Measurements from ENCODE around the gene PTPRN2. TPM values are rescaled to one million over a fixed set of nuclear protein-coding genes. Genes with fewer than 3 reads are reported as not detected.
A peak's percentile ranks its signal among the peaks of the same experiment; 100 is the strongest.

PTPRN2 gene
- total and polyA plus RNA-seq, 2 of the 8 experiments (the other 6 are each of a cell fraction or from before 2014, with no cell fraction given): 2.6 to 4.5 TPM

DNA sequence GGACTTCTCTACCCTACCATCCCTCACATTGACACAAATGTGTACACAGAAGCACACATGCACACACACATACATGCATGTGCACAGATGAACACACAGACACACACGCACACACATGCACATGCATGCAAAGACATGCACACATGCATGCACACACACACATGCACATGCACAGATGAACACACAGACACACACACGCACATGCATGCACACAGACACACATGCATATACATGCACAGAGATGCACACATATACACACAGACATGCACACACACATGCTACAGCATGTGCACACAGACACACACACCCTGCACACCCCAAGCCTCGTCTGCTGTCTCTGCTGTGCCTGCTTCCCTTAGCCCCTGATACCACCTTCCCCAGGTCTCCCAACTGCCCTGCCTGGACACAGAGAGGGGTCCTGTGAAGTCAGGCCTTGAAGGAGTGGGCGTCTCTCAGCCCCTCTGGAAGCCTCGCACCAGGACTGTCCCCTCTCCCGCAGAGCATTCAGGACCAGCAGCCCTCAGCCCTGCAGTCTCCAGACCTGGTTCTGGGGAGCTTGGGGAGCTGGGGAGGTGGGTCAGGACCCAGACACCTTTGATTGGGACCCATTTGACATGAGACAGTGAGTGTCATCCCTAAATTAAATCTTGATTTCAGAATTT is 1069.0 kb downstream of the PTPRN2 start:
- Histone ChIP-seq H3K4me1 (replicated peaks in 1 of 4; ENCODE audit: control insufficient read depth in 3 of 4, insufficient read depth in 4 of 4, low read length in 3 of 4) (peaks cover 0 to 3% (median 1%) of the 10 kb centered on the region in 4 experiments; a peak in 1 of 7 replicates), H4K20me1 (replicated peaks in 1 of 2; ENCODE audit: control insufficient read depth in 1 of 2, insufficient read depth in 2 of 2, low read length in 2 of 2) (no peaks in the 10 kb centered on the region), H3K56ac (replicated peaks; ENCODE audit: insufficient read length, low read depth, low read length) (no peak overlapping the region), H2AFZ (ENCODE audit: low read length) (no peak overlapping the region), H3K9ac (replicated peaks in 1 of 4; ENCODE audit: extremely low read depth in 1 of 4, low read depth in 3 of 4, low read length in 3 of 4) (no peak overlapping the region), H2BK120ac (replicated peaks; ENCODE audit: low read depth, low read length) (no peak overlapping the region), H3K9me3 (ENCODE audit: insufficient read depth in 2 of 2, low read depth in 1 of 2, low read length in 1 of 2) (no peaks in the 10 kb centered on the region), H3K18ac (ENCODE audit: extremely low read depth, low read length) (no peak overlapping the region), H3K4me2 (ENCODE audit: insufficient read depth in 1 of 2, low read depth in 2 of 2, low read length in 2 of 2) (no peak overlapping the region), H3K4me3 (ENCODE audit: extremely low read depth in 1 of 4, insufficient read depth in 2 of 4, low read depth in 3 of 4, low read length in 4 of 4) (no peak overlapping the region), H3K23ac (ENCODE audit: insufficient read length) (no peak overlapping the region), H3K14ac (ENCODE audit: insufficient read length) (no peak overlapping the region), H2BK15ac (ENCODE audit: low read length) (no peak overlapping the region), H4K8ac (ENCODE audit: extremely low read depth, insufficient read depth, low read length) (no peak overlapping the region), H4K91ac (replicated peaks; ENCODE audit: insufficient read length, low read length) (no peak overlapping the region), H2AK5ac (ENCODE audit: low read depth, low read length) (0 out of 2 replicates have a peak overlapping the region, but pooled peaks have one; percentile 17), H3K23me2 (ENCODE audit: low read depth, low read length) (no peaks in the 10 kb centered on the region), H3K4ac (replicated peaks; ENCODE audit: insufficient read length, low read depth, low read length) (no peak overlapping the region), H3K27me3 (replicated peaks in 1 of 4; ENCODE audit: control insufficient read depth in 3 of 4, extremely low read depth in 1 of 4, insufficient read depth in 3 of 4, low read length in 3 of 4) (no peaks in the 10 kb centered on the region), H3K27ac (ENCODE audit: low read depth, low read length) (no peak overlapping the region), H3K36me3 (ENCODE audit: control insufficient read depth in 2 of 4, insufficient read depth in 4 of 4, low read length in 3 of 4) (no peaks in the 10 kb centered on the region), H2BK12ac (ENCODE audit: low read depth, low read length) (no peak overlapping the region), H3K79me2 (ENCODE audit: control insufficient read depth in 1 of 2, insufficient read depth in 2 of 2, low read length in 2 of 2) (no peaks in the 10 kb centered on the region), H2BK20ac (ENCODE audit: low read length) (no peak overlapping the region), H4K5ac (ENCODE audit: insufficient read length, low read depth, low read length) (no peak overlapping the region), H3K79me1 (ENCODE audit: low read depth, low read length) (peaks cover 3% of the 10 kb centered on the region; the same call in 1 of the 2 replicates), H2BK5ac (ENCODE audit: low read depth, low read length) (no peak overlapping the region)
- 88% methylated on average over 6 of the region's 6 CpGs; no CpG with 5 or more reads in 1 of the 2 experiments for WGBS, 2 experiments (ENCODE audit: extremely low coverage in 1 of 2, insufficient coverage in 1 of 2, insufficient read length in 1 of 2, insufficient replicate concordance in 2 of 2, low coverage in 1 of 2, low lambda C conversion rate in 2 of 2, missing lambda C conversion rate in 1 of 2)
- FAIRE-seq: no peak
- ChIA-PET POLR2A (ENCODE audit: partially characterized antibody) (no interaction called here), CTCF (ENCODE audit: partially characterized antibody) (interaction anchor here (1.8 to 1.9 kb wide), 2 partner anchors 86 to 274 kb away, joined by 3 to 7 read pairs; no protein-coding TSS in a partner anchor)
- DNase-seq (ENCODE audit: low read depth in 1 of 2, low spot score in 2 of 2): no peak
- TF ChIP-seq EZH2 (IDR thresholded peaks at IDR 0.05; ENCODE audit: low read depth, low read length, severe bottlenecking) (no peak), POLR2AphosphoS5 (IDR thresholded peaks at IDR 0.05; ENCODE audit: low read depth, low read length) (no peak), TCF12 (IDR thresholded peaks at IDR 0.05; ENCODE audit: low read depth, low read length) (no peak), RNF2 (IDR thresholded peaks at IDR 0.05; ENCODE audit: borderline replicate concordance, low read depth, low read length, missing control alignments, poor library complexity, severe bottlenecking) (no peak), CBX5 (IDR thresholded peaks at IDR 0.05; ENCODE audit: low read depth, low read length) (no peak), CEBPB (IDR thresholded peaks at IDR 0.05; ENCODE audit: low read depth, low read length) (no peak), TAF7 (optimal IDR thresholded peaks at IDR 0.05; ENCODE audit: borderline replicate concordance, low read depth, low read length) (no peak), SP1 (IDR thresholded peaks at IDR 0.05; ENCODE audit: low read depth, low read length) (no peak)
- TF ChIP-seq, protein P1, sequence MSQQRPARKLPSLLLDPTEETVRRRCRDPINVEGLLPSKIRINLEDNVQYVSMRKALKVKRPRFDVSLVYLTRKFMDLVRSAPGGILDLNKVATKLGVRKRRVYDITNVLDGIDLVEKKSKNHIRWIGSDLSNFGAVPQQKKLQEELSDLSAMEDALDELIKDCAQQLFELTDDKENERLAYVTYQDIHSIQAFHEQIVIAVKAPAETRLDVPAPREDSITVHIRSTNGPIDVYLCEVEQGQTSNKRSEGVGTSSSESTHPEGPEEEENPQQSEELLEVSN (IDR thresholded peaks at IDR 0.05): no peak
- TF ChIP-seq, protein P2, sequence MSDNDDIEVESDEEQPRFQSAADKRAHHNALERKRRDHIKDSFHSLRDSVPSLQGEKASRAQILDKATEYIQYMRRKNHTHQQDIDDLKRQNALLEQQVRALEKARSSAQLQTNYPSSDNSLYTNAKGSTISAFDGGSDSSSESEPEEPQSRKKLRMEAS (IDR thresholded peaks at IDR 0.05): no peak
- TF ChIP-seq, protein P3, sequence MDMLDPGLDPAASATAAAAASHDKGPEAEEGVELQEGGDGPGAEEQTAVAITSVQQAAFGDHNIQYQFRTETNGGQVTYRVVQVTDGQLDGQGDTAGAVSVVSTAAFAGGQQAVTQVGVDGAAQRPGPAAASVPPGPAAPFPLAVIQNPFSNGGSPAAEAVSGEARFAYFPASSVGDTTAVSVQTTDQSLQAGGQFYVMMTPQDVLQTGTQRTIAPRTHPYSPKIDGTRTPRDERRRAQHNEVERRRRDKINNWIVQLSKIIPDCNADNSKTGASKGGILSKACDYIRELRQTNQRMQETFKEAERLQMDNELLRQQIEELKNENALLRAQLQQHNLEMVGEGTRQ (IDR thresholded peaks at IDR 0.05; ENCODE audit: low read length): no peak

Measured in H1 (cell line).